GM18867 (cell line): ENCODE measurements around the gene KLF7.

ENCODE experiments used
- ATAC-seq: cut with Tn5 transposase; IDR thresholded peaks from one replicate; pipeline ENCODE4 v1.9.1; 2021; ENCODE audit warnings: mild to moderate bottlenecking, moderate library complexity; ENCODE audit not compliant: unreplicated experiment

Gene KLF7

DNA sequence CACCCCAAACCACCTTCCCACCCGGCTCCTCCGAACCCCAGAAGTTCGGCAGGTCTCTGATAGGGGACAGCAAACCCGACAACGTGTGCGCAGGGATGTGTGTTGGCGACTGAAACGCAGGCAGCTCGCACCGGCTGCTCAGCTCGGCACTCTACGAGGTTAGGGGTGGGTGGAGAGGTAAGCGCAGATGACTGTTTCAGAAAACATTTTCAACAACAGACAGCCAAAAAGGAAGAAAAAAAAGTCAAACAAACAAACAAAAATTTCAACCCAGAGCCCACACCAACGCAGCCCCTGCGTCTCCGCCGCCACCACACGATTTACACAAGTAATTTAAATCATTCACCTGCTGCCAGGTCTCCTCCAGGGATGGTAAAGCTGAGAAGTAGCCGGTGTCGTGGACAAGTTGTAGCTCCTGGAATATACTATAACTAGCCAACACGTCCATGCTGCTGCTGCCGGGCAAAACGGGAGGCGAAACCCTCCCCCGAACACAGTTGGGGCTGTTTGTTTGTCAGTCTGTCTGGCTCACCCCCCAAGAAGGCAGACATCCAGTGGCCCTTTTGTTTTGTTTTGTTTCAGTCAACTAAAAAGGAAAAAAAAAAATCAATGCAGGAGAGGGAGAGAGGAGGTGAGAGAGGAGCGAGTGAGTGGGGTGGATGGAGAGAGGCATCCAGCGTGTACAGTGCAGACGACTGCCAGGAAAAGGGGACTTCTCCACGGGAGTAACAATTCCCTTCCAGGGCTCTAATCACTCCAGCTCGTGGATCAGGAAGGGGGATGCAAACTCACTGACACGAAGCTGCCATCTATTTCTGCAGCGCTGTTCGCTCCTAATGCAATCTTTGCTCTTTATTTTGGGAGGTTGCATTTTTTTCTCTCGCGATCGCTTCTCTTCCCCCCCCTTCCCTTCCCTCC, at the start of gene KLF7:
Gene KLF7 (minus strand): TSS at position 828 of the 918 bp plus-strand sequence. CDS start 380 bp downstream, at position 448.
- no peak for ATAC-seq

DNA sequence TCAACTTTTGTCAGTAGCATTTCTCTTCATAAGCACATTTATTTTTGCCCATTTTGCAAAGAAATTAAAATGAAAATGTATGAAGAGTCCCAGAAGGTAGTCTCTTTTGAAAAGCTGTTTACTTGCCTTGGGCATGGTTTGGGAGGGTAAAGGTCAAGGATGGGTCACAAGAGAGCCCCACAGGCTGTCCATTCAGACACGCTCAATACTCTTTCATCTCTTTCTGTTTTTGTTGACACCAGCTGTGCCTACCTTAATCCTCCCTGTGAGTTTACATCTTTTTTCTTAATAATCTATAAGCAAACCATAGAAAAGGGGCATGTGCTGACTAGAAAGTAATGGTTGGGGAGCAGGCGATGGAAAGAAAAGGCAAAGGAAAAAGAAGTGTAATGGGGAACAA, 49.6 kb upstream of the KLF7 start:
- ATAC-seq: no peak

DNA sequence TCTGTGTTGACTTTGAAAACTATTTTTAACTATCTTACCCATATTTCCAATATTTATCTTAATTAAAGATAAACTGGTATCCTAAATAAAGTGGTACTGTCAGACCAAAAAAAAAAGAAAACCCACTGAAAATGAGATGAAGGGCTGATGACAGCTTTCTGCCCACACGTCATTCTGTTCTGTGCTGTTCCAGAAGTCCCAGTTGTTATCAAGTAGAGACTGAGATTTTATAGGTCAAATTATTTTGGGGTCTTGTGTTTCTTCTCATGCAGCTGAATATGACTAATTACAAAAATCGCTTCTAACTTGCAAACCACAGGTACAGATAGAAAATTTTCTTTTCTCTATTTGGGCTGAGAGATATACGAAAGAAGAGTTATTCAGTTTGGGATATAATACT, 48.7 kb upstream of the KLF7 start:
- no peak for ATAC-seq

DNA sequence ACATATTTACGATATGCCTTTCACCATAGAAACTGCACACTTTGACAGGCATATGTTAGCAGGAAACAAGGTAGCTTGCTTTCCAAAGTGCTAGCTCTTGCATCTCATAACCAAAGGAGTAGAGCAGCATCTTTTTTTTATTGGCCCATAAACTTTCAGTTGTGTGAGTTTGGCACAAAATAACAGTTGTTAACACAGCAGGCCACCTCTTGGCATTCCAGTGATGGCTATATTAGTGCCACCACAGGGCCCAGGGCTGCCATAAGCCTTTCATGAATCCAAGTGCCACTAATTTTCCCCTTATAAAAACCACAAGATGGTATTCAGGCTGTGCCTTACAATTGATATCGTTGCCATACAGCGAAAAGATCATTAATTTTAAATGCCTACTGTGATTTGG, 40.3 kb upstream of the KLF7 start:
- no peak for ATAC-seq

DNA sequence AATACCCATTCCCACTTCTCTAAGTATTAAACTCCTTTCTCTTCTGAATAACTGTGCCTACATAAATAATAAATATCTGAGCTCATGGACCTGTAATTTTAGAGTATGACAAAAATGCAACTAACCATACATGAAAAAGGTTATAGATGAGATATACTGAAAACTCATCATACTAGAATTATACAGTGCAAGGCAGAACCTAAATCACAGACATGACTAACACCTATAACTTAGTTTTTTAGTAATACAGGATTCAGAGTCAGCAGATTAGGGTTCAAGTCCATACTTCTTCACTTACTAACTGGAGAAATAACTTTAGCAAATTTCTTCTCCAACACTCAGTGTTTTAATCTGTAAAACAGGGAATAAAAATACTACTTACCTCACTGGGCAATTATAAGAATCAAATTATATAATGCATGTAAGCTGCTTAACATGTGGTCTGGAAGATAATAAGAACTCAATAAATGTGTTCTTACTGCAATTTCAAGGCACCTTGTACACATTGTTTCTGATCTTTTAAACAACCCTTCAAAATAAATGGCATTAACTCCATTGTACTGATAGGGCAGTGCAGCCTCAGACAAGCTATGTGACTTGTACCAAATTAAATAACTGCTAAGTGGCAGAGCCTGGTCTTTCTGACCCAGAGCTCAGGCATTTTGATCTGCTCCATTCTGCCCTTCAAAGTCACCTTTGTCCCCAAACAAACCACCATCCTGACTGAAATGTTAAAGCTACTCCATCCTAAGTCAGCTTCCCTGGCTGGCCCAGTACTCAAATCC, 39.6 kb upstream of the KLF7 start:
- ATAC-seq: no peak

DNA sequence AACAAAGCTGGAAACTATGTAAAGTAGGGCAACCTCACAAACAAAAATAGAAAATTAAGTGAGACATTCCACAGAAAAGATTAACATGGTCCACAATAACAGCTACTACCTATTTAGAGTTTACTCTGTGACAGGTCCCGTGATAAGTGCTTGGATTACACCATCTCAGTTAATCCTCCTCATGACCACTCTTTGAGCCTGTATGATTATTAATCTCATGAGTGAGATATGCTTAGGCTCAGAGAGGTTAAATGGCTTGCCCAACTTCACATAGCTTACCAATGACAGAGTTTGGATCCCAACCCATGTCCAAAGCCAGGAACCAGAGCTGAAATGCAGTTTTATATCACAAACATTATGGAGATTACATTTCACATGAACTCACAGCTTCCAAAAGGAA, 37.3 kb upstream of the KLF7 start:
- ATAC-seq: no peak

DNA sequence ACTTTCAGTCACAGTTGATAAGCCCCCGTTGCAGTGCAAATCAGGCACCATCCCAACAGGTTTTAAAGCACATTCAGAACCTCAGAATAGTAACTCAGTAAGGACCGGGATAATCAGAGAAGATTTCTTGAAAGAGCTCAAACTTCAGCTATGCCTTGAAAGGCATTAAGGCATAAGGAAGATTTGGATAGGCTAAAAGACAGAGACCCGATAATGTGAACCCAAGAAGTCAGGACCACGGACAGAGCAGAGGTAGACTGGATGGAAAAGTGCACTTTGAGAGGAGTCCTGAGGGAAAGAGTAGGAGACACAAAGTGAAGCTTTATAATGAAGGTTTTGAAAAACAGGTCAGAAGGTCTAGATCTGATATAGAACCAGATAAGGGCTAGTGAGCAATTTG, 36.9 kb upstream of the KLF7 start:
- ATAC-seq: no peak

DNA sequence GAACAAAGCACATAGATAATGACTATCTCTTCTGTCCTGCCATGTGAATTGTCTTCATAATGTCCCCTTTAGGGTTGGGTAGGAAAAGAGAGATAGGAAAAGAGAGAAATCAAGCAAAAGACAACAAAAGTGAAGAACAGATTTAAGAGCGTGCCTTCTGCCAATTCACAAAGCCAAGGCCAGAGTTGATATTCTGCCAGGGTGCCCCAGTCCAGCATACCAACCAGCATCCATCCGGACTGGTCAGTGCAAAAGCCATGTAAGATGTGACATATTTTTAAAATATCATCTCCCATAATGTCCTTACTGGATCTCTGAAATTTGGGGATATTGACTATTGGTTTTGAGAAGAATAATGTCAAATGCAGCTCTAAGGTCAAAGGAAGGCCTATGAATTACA, 35.7 kb upstream of the KLF7 start:
- ATAC-seq: no peak

DNA sequence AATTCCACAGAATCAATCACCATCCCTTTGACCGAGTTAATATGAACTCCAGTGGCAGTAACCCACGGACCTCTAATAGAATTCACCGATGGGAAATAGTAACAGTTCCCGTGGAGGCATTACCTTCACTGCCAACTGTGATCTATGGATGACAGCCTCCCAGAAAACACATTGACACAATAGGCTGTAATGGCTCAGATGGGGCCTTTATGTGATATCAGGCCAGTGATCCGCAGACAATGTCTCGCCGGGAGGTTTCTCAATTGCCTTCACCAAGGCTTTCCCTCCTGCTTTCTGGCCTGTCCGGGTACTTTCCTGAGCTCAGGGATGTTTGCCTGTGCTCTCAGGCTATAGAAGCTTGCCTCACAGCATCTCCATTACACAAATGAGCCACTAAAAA, 34.4 kb upstream of the KLF7 start:
- no peak for ATAC-seq

DNA sequence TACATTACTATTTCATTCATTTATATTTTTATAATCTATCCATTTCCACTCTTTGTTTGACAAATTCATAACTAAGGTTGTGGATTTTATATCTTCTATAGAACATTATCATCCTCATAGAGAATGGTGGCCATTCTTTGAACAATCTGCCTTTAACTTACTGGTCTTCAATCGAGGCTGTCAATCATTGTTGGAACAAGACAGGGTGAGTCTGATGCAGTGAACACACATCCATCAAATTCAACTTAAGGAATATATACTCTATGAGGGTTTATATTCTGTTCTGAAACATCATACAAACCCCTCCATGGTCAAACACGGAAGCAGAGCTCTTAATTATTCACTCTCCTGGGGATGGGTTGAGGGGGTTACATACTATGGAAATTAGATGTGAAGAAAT, 28.3 kb upstream of the KLF7 start:
- no peak for ATAC-seq

DNA sequence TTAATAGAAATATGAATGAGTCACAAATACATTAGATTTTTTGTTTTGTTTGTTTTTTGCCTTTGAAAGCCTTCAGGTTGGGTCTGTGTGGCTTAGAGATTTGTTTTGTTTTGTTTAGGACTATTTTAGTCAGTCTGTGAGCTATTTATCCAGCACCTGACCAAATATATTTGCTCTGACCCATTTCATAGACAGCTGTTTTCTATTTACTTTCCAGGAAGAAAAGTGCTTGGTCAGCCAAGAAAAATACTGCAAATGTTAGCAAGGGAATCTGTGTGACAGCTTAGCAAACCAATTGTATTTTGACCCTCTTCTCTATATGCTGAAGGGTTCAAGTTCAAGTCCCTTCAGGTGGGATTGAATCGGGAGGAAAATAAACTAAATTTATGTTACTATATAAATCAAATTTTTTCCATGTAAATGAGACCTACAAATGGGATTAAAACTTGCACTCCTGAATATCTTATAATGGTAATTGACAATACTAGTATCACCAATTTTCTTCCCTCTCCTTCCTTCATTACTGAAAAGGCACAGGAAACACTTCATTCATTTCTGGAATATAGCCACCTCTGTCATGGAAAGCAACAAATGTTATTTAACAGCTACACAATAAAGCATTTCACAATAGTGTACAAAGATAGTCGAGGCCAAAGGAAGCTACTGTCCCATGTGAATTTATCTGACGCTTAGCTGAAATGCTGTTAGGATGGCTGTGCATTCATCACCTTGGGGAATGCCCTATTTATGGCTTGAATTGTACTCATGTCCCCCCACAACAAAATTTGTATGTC, 23.1 kb upstream of the KLF7 start:
- no peak for ATAC-seq

DNA sequence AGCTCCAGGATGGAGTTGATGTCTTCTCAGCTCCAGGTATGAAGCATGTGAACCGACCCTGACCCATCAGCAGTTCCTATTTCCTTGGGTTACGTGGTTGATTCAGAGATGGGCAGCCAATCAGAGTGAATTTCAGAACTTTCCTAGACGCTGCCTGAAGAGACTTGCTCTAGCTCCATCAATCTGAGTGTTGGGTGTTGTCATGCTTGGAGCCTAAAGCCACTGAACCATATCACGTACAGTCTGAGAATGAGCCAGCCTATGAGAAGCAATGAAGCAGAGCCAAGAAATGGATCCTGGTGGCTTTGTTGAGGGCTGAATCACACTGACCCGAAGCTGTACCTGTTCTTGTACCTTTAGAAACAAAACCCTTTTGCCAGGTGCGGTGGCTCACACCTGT, 19.6 kb upstream of the KLF7 start:
- no peak for ATAC-seq

DNA sequence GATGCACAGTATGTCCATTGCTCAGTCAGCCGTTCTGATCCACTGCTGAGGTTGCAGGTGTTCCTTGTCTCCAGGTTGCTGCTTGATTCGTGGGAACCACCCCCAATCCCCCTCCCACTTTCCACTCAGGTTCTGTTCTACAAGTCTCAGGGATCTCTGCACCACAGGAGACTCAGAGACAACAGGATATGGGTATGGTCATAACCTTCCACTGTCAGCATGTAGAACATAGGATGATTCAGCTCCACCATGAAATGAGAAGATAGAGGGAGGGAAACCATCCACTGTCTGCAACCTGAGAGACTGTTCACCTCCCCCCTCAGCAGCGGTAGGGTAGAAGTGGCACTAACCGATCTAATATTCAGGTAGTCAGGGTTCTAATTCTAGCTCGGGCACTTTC, 19.0 kb upstream of the KLF7 start:
- no peak for ATAC-seq

DNA sequence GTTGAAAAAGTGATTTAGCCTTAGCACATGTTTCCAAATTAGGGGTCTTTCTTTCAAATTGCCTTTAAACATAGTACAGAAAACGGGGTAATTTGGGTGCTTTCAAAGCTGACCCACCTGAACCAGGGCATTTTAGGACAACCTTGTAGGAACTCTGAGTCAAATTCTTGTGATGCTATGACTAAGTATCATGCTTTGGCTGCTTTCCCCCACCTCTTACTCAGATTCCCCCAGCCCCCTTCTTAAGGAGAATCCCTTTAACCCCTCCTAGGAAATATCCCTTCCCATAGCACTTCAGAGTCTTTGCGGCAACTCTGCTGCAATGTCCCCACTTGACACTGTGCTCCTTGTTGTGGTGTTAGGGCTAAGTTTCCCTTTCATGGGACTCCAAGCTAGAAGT, 18.6 kb upstream of the KLF7 start:
- no peak for ATAC-seq

DNA sequence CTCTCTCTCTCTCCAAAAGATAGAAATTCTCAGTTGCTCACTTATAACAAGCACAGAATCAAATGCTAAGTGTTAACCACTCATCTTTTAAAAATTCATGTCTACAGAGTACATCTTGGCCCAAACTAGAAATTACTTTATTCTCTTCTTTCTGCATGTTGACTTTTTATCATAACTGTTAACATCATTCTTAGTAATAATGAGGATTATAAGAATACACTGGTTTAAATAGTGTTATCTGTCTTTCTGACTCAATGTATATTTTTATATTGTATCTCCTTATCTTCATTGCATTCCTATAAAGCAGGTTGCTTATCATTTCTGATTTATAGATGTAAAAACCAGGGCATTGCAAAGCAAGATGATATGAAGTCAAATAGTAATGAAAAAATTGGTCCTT, 17.8 kb upstream of the KLF7 start:
- ATAC-seq: no peak

DNA sequence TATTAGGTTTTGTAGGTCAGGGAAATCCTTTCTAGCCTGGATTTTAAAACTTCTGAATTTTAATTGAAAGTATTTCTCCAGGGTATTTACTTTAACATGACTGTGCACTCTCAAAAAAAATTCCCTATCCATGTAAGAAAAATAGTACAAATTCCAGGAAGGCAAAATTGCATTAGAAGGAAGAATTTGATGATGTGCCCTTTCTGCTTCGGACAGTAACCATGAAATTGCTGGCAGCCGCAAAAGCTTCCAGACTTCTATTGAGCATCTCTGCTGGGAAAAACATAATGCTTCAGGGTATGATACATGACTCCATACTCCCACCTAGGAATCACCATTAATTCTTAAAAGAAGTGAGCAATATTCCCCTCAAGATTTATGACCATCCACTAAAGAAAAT, 17.2 kb upstream of the KLF7 start:
- no peak for ATAC-seq

DNA sequence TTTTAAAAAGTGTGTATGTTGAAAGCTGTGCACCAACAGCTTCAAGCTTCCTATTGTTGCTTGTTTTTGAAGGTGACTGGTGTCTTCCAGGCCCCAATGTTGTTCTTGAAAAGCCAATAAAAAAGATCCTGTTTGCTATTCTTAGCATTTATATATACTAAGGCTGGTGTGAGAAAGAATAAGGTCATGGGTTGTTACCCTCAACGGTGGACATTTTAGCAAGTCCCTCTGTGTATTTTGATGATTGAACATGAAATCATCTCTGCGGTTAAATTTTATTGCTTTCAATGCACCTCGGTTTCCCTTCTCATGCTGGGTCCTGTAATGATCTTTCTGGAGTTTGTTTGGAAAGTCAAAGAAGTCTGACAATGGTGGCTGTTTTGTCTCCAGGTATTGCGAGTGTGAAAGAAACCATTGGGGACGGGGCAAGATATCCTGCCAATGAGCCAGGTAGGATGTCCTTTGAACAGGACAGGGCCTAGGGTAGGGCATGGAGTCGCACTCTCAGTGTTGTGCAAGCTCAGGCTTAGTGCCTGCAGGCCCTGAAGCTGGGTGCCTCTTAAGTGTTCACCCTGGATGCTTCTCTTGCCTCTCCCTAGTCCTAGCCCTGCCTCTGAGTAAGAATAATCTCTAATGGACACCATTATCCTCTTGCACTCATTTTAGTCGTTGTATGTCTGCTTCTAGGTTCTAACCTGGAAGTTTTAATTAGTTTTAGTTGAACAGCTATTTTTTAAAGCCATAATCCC, 16.0 kb upstream of the KLF7 start:
- no peak for ATAC-seq

DNA sequence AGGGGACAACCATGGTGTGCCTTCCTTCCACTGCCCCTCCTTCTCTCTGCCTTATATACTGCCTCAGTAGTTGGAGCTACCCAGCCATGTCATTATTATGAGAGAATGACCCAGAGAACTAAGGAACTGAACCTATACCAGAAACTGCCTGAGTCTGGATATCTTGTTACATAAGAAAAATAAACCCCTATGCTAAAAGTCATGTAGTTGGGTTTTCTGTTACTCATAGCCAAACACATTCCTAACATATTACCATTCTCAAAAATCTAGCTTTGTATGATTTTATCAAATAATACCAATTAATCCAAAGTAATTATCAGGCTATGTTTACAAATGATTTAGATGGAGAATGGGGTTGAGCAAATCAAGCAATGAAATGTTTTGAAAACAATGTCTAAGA, 15.0 kb upstream of the KLF7 start:
- ATAC-seq: no peak

DNA sequence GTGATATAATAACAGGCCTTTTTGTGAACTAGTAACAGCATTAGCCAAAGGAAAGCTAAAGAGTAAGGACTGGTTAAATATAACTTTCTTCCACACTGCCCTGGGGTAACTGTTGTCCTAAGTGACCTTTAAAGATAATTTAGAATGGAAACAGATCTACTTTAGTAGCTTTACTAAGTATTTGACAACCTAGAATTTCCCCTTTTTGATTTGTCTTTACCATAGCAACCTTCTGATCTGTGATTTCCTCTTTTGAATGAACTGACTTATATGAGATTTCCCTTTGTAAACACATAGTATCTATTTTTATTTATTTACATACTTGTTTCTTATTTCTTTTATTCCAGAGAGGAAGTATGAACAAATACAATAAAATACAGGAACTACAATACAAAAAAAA, 10.5 kb upstream of the KLF7 start:
- no peak for ATAC-seq

DNA sequence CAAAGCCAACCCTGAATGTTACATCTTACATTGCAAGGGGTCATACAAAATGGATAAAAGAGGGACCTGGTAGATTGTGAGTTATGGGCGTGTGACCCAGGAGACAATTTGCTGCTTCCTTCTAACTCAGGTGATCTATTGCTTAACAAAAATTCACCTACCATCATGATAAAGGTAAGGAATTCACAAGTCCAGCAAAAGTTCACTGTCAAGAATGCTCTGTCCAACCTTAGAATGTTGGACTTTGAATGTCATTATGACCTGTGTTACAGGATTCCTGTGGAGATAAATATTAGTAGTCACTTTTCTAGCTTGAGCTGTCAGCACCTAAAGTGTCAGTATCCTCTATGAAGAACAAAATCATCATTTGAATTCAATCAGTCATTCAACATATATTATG, 7.9 kb upstream of the KLF7 start:
- ATAC-seq: no peak
